Smooth muscle cell (in vitro differentiated cells): ENCODE measurements around the gene NRCAM. TPM values are rescaled to one million over a fixed set of nuclear protein-coding genes. Genes with fewer than 3 reads are reported as not detected.

ENCODE experiments used
- DNase-seq: peaks from one replicate; lab custom pipeline; 2025; ENCODE audit not compliant: unreplicated experiment; lab: John Stamatoyannopoulos, UW
- H2AFZ ChIP-seq: fragments of 200-600 bp; sonication (generic); 2 replicates; pipeline ENCODE4 v1.6.0; 2016; ENCODE audit warnings: antibody characterized with exemption, low read depth, mild to moderate bottlenecking
- H3F3A ChIP-seq: fragments of 200-600 bp; sonication (generic); 2 replicates; pipeline ENCODE4 v1.6.0; 2017; ENCODE audit warnings: antibody characterized with exemption, low read depth
- H3K27ac ChIP-seq: fragments of 200-600 bp; sonication (generic); 2 replicates; pipeline ENCODE4 v1.5.1; 2016; ENCODE audit warnings: low read depth, mild to moderate bottlenecking
- H3K27me3 ChIP-seq: fragments of 200-600 bp; sonication (generic); 2 replicates; pipeline ENCODE4 v1.6.1; 2016; ENCODE audit warnings: low read depth, mild to moderate bottlenecking
- H3K36me3 ChIP-seq: fragments of 200-600 bp; sonication (generic); 2 replicates; pipeline ENCODE4 v1.5.1; 2016; ENCODE audit warnings: low read depth
- H3K4me1 ChIP-seq: fragments of 200-600 bp; sonication (generic); 2 replicates; pipeline ENCODE4 v1.5.1; 2016; ENCODE audit warnings: low read depth
- H3K4me2 ChIP-seq: fragments of 200-600 bp; sonication (generic); 2 replicates; pipeline ENCODE4 v1.6.0; 2016; ENCODE audit warnings: mild to moderate bottlenecking
- H3K4me3 ChIP-seq: fragments of 200-600 bp; sonication (generic); 2 replicates; pipeline ENCODE4 v1.5.1; 2016; ENCODE audit warnings: mild to moderate bottlenecking
- H3K79me2 ChIP-seq: fragments of 200-600 bp; sonication (generic); 2 replicates; pipeline ENCODE4 v1.6.0; 2016; ENCODE audit warnings: low read depth, mild to moderate bottlenecking
- H3K9ac ChIP-seq: fragments of 200-600 bp; sonication (generic); 2 replicates; pipeline ENCODE4 v1.6.0; 2016; ENCODE audit warnings: low read depth
- H3K9me3 ChIP-seq: fragments of 200-600 bp; sonication (generic); replicated peaks from 2 replicates; pipeline ENCODE4 v1.5.1; 2016; ENCODE audit warnings: low read depth
- H4K20me1 ChIP-seq: fragments of 200-600 bp; sonication (generic); 2 replicates; pipeline ENCODE4 v1.6.0; 2016; ENCODE audit warnings: low read depth
- CTCF ChIP-seq: fragments of 200-600 bp; sonication (generic); IDR thresholded peaks from 2 replicates; pipeline ENCODE4 v1.5.1; 2017; ENCODE audit warnings: borderline replicate concordance, mild to moderate bottlenecking, antibody characterized with exemption; ENCODE audit not compliant: insufficient read depth, poor library complexity, severe bottlenecking
- WGBS: methylation state at CpG from one replicate; pipeline ENCODE4 v1.1.7; 2016; ENCODE audit warnings: low lambda C conversion rate; 5-methylcytosine and 5-hydroxymethylcytosine counted together
- polyA plus RNA-seq: library from polyadenylated mRNA; unstranded; fragments of >200 nt; fragmentation: Nextera tagmentation; extraction: Ambion mirVana; gene quantifications from 2 replicates; pipeline ENCODE4 v1.2.1, GENCODE V29; 2016
- total RNA-seq: library from RNA; depleted of rRNA; stranded (reverse); fragments of >200 nt; gene quantifications from 2 replicates; pipeline ENCODE4 v1.2.3, GENCODE V29; 2014

NRCAM gene
- total and polyA plus RNA-seq, 2 experiments from 2014 or later: 0.49 TPM; not detected in 1

GRCh38 chr7:108313086-108313485, 143.2 kb downstream of the NRCAM start:
- H3K4me1 ChIP-seq: no peaks in the 10 kb centered on the region
- no peak overlapping the region for H3K4me2 ChIP-seq
- H4K20me1 ChIP-seq: no peaks in the 10 kb centered on the region
- H3K9me3 ChIP-seq: no peaks in the 10 kb centered on the region
- no peak overlapping the region for H3K9ac ChIP-seq
- no peak for TF ChIP-seq CTCF
- H3K27me3 ChIP-seq: no peaks in the 10 kb centered on the region
- WGBS: 63% methylated on average over 3 of the region's 3 CpGs
- H3F3A ChIP-seq: no peaks in the 10 kb centered on the region
- DNase-seq: no peak
- H3K4me3 ChIP-seq: no peak overlapping the region
- H3K36me3 ChIP-seq: no peaks in the 10 kb centered on the region
- H3K27ac ChIP-seq: no peak overlapping the region
- H2AFZ ChIP-seq: no peak overlapping the region
- no peaks in the 10 kb centered on the region for H3K79me2 ChIP-seq

GRCh38 chr7:108311446-108312168, 144.6 kb downstream of the NRCAM start:
- no peak for TF ChIP-seq CTCF
- DNase-seq: no peak
- Histone ChIP-seq H3K27ac (no peak overlapping the region), H3K4me1 (no peaks in the 10 kb centered on the region), H3K4me2 (no peak overlapping the region), H3K9ac (no peak overlapping the region), H3K36me3 (no peaks in the 10 kb centered on the region), H4K20me1 (no peaks in the 10 kb centered on the region), H3K27me3 (no peaks in the 10 kb centered on the region), H3K4me3 (no peak overlapping the region), H3F3A (no peaks in the 10 kb centered on the region), H3K9me3 (no peaks in the 10 kb centered on the region), H3K79me2 (no peaks in the 10 kb centered on the region), H2AFZ (no peak overlapping the region)
- 94% methylated on average over 3 of the region's 3 CpGs for WGBS

GRCh38 chr7:108310351-108310750, 145.9 kb downstream of the NRCAM start:
- WGBS: 57% methylated on average over 2 of the region's 2 CpGs
- Histone ChIP-seq H3K36me3 (no peaks in the 10 kb centered on the region), H3K27ac (no peak overlapping the region), H3K9me3 (no peaks in the 10 kb centered on the region), H3K9ac (no peak overlapping the region), H3K4me2 (no peak overlapping the region), H4K20me1 (no peaks in the 10 kb centered on the region), H3K79me2 (no peaks in the 10 kb centered on the region), H3F3A (no peaks in the 10 kb centered on the region), H3K27me3 (no peaks in the 10 kb centered on the region), H3K4me3 (no peak overlapping the region), H3K4me1 (no peaks in the 10 kb centered on the region), H2AFZ (no peak overlapping the region)
- TF ChIP-seq CTCF: no peak
- no peak for DNase-seq

GRCh38 chr7:108308903-108309302, 147.3 kb downstream of the NRCAM start:
- 72% methylated on average over 2 of the region's 2 CpGs for WGBS
- Histone ChIP-seq H3K4me3 (no peak overlapping the region), H3K9me3 (no peaks in the 10 kb centered on the region), H3K27ac (no peak overlapping the region), H2AFZ (no peak overlapping the region), H3K79me2 (no peaks in the 10 kb centered on the region), H3K9ac (no peak overlapping the region), H4K20me1 (no peaks in the 10 kb centered on the region), H3F3A (no peaks in the 10 kb centered on the region), H3K4me1 (no peaks in the 10 kb centered on the region), H3K36me3 (no peaks in the 10 kb centered on the region), H3K4me2 (no peak overlapping the region), H3K27me3 (no peaks in the 10 kb centered on the region)
- TF ChIP-seq CTCF: no peak
- no peak for DNase-seq
